ENCODE results near the gene ARHGEF38.
"Not testable (repeated sequence)": the region's sequence is repeated elsewhere in the genome, so short reads cannot be mapped to it uniquely, and the experiment has no call there.

The ARHGEF38 gene

GRCh38 chr4:105679186-105679585 lies 126.8 kb downstream of the ARHGEF38 start:
- in situ Hi-C loops (cut with MboI; ENCODE audit: low sequenced_read_pairs, unreplicated experiment): no loop called here
- DNase-seq (ENCODE audit: low spot score): no peak
- TF ChIP-seq, protein P1, sequence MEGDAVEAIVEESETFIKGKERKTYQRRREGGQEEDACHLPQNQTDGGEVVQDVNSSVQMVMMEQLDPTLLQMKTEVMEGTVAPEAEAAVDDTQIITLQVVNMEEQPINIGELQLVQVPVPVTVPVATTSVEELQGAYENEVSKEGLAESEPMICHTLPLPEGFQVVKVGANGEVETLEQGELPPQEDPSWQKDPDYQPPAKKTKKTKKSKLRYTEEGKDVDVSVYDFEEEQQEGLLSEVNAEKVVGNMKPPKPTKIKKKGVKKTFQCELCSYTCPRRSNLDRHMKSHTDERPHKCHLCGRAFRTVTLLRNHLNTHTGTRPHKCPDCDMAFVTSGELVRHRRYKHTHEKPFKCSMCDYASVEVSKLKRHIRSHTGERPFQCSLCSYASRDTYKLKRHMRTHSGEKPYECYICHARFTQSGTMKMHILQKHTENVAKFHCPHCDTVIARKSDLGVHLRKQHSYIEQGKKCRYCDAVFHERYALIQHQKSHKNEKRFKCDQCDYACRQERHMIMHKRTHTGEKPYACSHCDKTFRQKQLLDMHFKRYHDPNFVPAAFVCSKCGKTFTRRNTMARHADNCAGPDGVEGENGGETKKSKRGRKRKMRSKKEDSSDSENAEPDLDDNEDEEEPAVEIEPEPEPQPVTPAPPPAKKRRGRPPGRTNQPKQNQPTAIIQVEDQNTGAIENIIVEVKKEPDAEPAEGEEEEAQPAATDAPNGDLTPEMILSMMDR (IDR thresholded peaks at IDR 0.05; ENCODE audit: borderline replicate concordance, control extremely low read depth, extremely low read depth, insufficient read depth, missing control alignments): no peak

GRCh38 chr4:105683038-105683437 lies 130.6 kb downstream of the ARHGEF38 start:
- TF ChIP-seq, protein P1 (IDR thresholded peaks at IDR 0.05; ENCODE audit: borderline replicate concordance, control extremely low read depth, extremely low read depth, insufficient read depth, missing control alignments): no peak
- in situ Hi-C loops (cut with MboI; ENCODE audit: low sequenced_read_pairs, unreplicated experiment): no loop called here
- no peak for DNase-seq (ENCODE audit: low spot score)

DNA sequence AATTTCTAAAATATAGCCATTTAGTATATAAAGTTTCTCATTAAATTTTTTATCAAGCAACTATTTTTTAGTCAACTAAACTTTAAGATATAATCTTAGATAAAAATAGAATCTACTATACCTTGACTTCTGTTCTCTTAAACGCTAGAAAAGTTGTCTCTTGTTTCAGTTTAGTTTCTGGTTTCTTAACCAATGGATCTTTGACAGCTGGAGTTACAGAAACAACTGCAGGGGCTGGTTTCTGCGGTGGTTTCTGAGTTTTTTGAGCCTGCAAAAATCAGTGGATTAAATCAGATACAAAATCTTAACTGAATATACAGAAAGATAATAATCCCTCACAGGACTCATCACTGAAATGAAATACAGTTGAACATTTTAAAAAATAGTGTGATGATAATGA lies 134.2 kb downstream of the ARHGEF38 start:
- TF ChIP-seq, protein P1 (IDR thresholded peaks at IDR 0.05; ENCODE audit: borderline replicate concordance, control extremely low read depth, extremely low read depth, insufficient read depth, missing control alignments): no peak
- in situ Hi-C loops (cut with MboI; ENCODE audit: low sequenced_read_pairs, unreplicated experiment): no loop called here
- DNase-seq (ENCODE audit: low spot score): no peak

- DNase-seq (ENCODE audit: low spot score); in situ Hi-C loops (cut with MboI; ENCODE audit: low sequenced_read_pairs, unreplicated experiment): not testable (repeated sequence)
Observed at GRCh38 chr4:105694812-105695211, 142.4 kb downstream of the ARHGEF38 start.

GRCh38 chr4:105695832-105696231 lies 143.4 kb downstream of the ARHGEF38 start:
- DNase-seq (ENCODE audit: low spot score); in situ Hi-C loops (cut with MboI; ENCODE audit: low sequenced_read_pairs, unreplicated experiment): not testable (repeated sequence)

DNA sequence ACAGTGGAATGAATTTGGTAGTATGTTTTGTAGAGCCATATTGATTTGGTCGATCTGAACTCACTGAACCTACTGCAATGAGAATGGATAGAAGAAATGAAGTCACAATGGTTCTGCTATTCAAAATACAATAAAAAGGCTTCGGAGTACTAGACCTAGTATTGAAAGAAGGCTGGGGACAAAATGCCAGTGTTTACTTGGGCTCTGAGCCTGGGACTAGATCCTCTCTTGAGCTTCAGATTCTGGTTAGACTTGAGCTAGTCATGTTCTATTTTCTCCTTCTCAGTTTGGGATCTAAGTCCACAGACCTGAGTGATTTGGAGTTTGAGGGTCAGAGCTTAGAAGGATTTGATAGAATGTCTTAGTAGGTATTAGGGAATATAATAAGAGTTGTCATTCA lies 146.2 kb downstream of the ARHGEF38 start:
- in situ Hi-C loops (cut with MboI; ENCODE audit: low sequenced_read_pairs, unreplicated experiment): no loop called here
- TF ChIP-seq, protein P1 (IDR thresholded peaks at IDR 0.05; ENCODE audit: borderline replicate concordance, control extremely low read depth, extremely low read depth, insufficient read depth, missing control alignments): no peak
- no peak for DNase-seq (ENCODE audit: low spot score)

DNA sequence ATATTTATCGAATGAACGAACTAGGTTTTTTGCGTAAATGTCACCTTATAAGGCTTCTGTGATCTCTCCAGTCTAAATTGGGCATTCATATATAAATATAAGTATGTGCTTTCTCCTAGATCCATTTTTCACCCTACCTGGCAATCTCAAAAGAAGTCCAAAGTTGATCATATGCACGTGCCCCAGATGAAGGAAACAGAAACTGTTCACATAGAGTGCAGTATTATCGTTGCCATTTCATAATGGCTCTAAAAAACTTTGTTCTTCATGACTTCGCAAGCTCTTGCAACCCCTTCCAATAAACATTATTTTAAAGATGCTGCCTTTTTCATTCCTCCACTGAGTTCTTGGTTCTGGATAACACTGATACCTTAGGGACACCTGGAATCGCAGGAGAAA lies 155.4 kb downstream of the ARHGEF38 start:
- no peak for DNase-seq (ENCODE audit: low spot score)
- in situ Hi-C loops (cut with MboI; ENCODE audit: low sequenced_read_pairs, unreplicated experiment): no loop called here
- TF ChIP-seq, protein P1 (IDR thresholded peaks at IDR 0.05; ENCODE audit: borderline replicate concordance, control extremely low read depth, extremely low read depth, insufficient read depth, missing control alignments): no peak
